ENCODE data around the gene FBXW5. TPM values are rescaled to one million over a fixed set of nuclear protein-coding genes. Genes with fewer than 3 reads are reported as not detected.

Gene FBXW5
- total and polyA plus RNA-seq, 9 of the 15 experiments (the other 6 are each of a cell fraction or from before 2014, with no cell fraction given) = 0.21 to 128 (median 37.0) TPM

DNA sequence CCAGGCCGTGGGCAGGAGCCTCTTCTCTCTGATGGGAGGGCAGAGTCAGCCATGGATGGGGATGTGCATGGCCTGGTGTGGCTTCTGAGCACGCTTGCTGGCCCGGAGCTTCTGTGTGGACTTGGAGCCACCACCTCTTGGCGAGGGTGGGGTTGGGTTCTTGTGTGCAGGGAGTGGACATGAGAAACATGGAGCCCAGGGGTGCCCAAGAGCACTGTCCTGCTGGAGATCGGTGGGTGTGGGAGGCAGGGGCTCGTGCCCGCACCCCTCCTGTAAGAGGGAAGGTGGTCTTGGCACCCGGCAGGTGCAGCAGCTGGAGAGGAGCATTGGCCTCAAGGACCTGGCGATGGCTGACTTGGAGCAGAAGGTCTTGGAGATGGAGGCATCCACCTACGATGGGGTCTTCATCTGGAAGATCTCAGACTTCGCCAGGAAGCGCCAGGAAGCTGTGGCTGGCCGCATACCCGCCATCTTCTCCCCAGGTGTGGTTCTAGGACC is 23.8 kb downstream of the FBXW5 start:
- TF ChIP-seq ZNF57 (CRISPR knock-in tag; IDR thresholded peaks at IDR 0.05) = no peak
- TF ChIP-seq POLR2G (IDR thresholded peaks at IDR 0.05; ENCODE audit: low read depth, low read length) = peak; percentile 10; the same call in 1 of the 2 replicates
- H3K27ac ChIP-seq (ENCODE audit: extremely low read depth, low read depth, low read length) = no peak overlapping the region
- CTCF ChIA-PET (ENCODE audit: low intra/inter-chr PET ratio) = no interaction called here
- POLR2A ChIA-PET = interaction anchor here (0.6 to 1.7 kb wide), 4 partner anchors 17 to 76 kb away, joined by 3 to 9 read pairs (median 4); partner anchors contain the start of gene CLIC3
- H3K4me2 ChIP-seq (ENCODE audit: insufficient read depth, low read length) = no peak overlapping the region
- H3K9ac ChIP-seq (ENCODE audit: insufficient read depth in 1 of 2, low read depth in 2 of 2, low read length in 2 of 2) = peak overlapping the region in 1 of 2 experiments; percentile 48; a peak in 1 of 4 replicates
- 96% methylated on average over 11 of the region's 14 CpGs for WGBS (ENCODE audit: insufficient coverage, low coverage, missing lambda C conversion rate)
- ATAC-seq (no peak), FAIRE-seq (no peak), DNase-seq (ENCODE audit: extremely low read depth in 1 of 4, low spot score in 3 of 4) (no peak)
- H3K36me3 ChIP-seq (ENCODE audit: control insufficient read depth, insufficient read depth, low read length) = peaks cover 76% of the 10 kb centered on the region
- H3K79me2 ChIP-seq (ENCODE audit: control insufficient read depth, insufficient read depth, low read length) = peaks cover 1% of the 10 kb centered on the region; the same call in 1 of the 3 replicates
- H3K9me1 ChIP-seq (ENCODE audit: control insufficient read depth, insufficient read depth, low read length) = no peaks in the 10 kb centered on the region
- H3K27me3 ChIP-seq (ENCODE audit: control insufficient read depth in 2 of 2, insufficient read depth in 2 of 2, low read length in 2 of 2) = no peaks in the 10 kb centered on the region
- intact Hi-C loops (cut with micrococcal nuclease) (no loop called here), in situ Hi-C loops (cut with MboI) (no loop called here)
- H4K20me1 ChIP-seq (replicated peaks; ENCODE audit: control insufficient read depth, insufficient read depth, low read length) = no peaks in the 10 kb centered on the region
- no peaks in the 10 kb centered on the region for H3K9me3 ChIP-seq (replicated peaks; ENCODE audit: control insufficient read depth, insufficient read depth, low read depth, low read length)
- no TSS peak for BruUV-seq (replicated peaks)
- no peak overlapping the region for H3K4me3 ChIP-seq
- no peak overlapping the region for H2AFZ ChIP-seq (ENCODE audit: low read depth, low read length)
- peaks cover 0 to 31% of the 10 kb centered on the region in 2 experiments; a peak in 2 of 5 replicates for H3K4me1 ChIP-seq (replicated peaks in 1 of 2; ENCODE audit: control insufficient read depth in 2 of 2, insufficient read depth in 2 of 2, low read length in 2 of 2)

DNA sequence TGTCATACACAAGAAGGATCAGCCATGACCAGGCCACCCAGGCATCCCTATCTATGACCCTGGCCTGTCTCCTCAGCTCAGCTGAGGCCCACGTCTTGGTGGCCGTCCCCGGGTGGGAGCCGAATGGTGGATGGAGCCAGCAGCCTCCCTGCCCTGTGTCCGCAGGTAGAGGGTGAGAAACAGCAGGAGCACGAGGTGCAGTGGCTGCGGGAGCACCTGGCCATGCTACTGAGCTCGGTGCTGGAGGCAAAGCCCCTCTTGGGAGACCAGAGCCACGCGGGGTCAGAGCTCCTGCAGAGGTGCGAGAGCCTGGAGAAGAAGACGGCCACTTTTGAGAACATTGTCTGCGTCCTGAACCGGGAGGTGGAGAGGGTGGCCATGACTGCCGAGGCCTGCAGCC is 24.5 kb downstream of the FBXW5 start:
- no peaks in the 10 kb centered on the region for H3K9me3 ChIP-seq (replicated peaks; ENCODE audit: control insufficient read depth, insufficient read depth, low read depth, low read length)
- intact Hi-C loops (cut with micrococcal nuclease) (no loop called here), in situ Hi-C loops (cut with MboI) (no loop called here)
- no peak overlapping the region for H2AFZ ChIP-seq (ENCODE audit: low read depth, low read length)
- H3K27me3 ChIP-seq (ENCODE audit: control insufficient read depth in 2 of 2, insufficient read depth in 2 of 2, low read length in 2 of 2) = no peaks in the 10 kb centered on the region
- H3K27ac ChIP-seq (ENCODE audit: extremely low read depth, low read depth, low read length) = no peak overlapping the region
- no peaks in the 10 kb centered on the region for H4K20me1 ChIP-seq (replicated peaks; ENCODE audit: control insufficient read depth, insufficient read depth, low read length)
- ChIA-PET CTCF (ENCODE audit: low intra/inter-chr PET ratio) (no interaction called here), POLR2A (interaction anchor here (1.0 to 1.7 kb wide), 2 partner anchors 11 to 17 kb away, joined by 3 to 9 read pairs; no protein-coding TSS in a partner anchor)
- H3K4me3 ChIP-seq = no peak overlapping the region
- 95% methylated on average over 13 of the region's 15 CpGs for WGBS (ENCODE audit: insufficient coverage, low coverage, missing lambda C conversion rate)
- H3K4me1 ChIP-seq (replicated peaks in 1 of 2; ENCODE audit: control insufficient read depth in 2 of 2, insufficient read depth in 2 of 2, low read length in 2 of 2) = peaks cover 0 to 25% of the 10 kb centered on the region in 2 experiments; a peak in 2 of 5 replicates
- H3K36me3 ChIP-seq (ENCODE audit: control insufficient read depth, insufficient read depth, low read length) = peaks cover 76% of the 10 kb centered on the region
- DNase-seq (ENCODE audit: extremely low read depth in 1 of 4, low spot score in 3 of 4) (no peak), ATAC-seq (no peak), FAIRE-seq (no peak)
- H3K9ac ChIP-seq (ENCODE audit: insufficient read depth in 1 of 2, low read depth in 2 of 2, low read length in 2 of 2) = peak overlapping the region in 1 of 2 experiments; percentile 50; a peak in 1 of 4 replicates
- no peaks in the 10 kb centered on the region for H3K9me1 ChIP-seq (ENCODE audit: control insufficient read depth, insufficient read depth, low read length)
- no peak overlapping the region for H3K4me2 ChIP-seq (ENCODE audit: insufficient read depth, low read length)
- TF ChIP-seq KLF10 (CRISPR knock-in tag; IDR thresholded peaks at IDR 0.05) = no peak
- BruUV-seq (replicated peaks) = no TSS peak
- H3K79me2 ChIP-seq (ENCODE audit: control insufficient read depth, insufficient read depth, low read length) = peaks cover 5% of the 10 kb centered on the region; the same call in 1 of the 3 replicates

Data from K562 (cell line).